Cardiac fibroblast (primary cell): Measurements from ENCODE around the gene PTCRA.
"Not testable (repeated sequence)": the region's sequence is repeated elsewhere in the genome, so short reads cannot be mapped to it uniquely, and the experiment has no call there.

Experiments used
- DNase-seq, 2 donors: peaks; one replicate each; pipeline versions ENCODE4 v3.0.0 to v3.0.0-alpha.2; 2010; ENCODE audit warnings: low read depth in 2 of 2
- H3K4me3 ChIP-seq, 2 donors: replicated peaks in 1 of 2; 1 replicate in 1 of 2; 2 replicates in 1 of 2; pipeline ENCODE4 v1.5.1; 2011; ENCODE audit warnings: low read depth in 2 of 2, low read length in 2 of 2, mild to moderate bottlenecking in 2 of 2, moderate library complexity in 1 of 2
- CTCF ChIP-seq: IDR thresholded peaks from one replicate; pipeline ENCODE4 v1.5.1; 2011; ENCODE audit warnings: low read depth, mild to moderate bottlenecking, low read length, inconsistent platforms

Gene PTCRA

GRCh38 chr6:42898891-42899361 is 16.9 kb upstream of the PTCRA start:
- peak; percentile 58 for TF ChIP-seq CTCF
- H3K4me3 ChIP-seq = no peak overlapping the region
- peak; percentile 80 to 83 for DNase-seq

- peak in 1 of 2 donors; percentile 22 for DNase-seq
- no peak for TF ChIP-seq CTCF
- H3K4me3 ChIP-seq = no peak overlapping the region
Measured at GRCh38 chr6:42899871-42900270, 16.0 kb upstream of the PTCRA start.

GRCh38 chr6:42901538-42901957 is 14.3 kb upstream of the PTCRA start:
- peak; percentile 88 to 90 for DNase-seq
- no peak overlapping the region for H3K4me3 ChIP-seq
- peak; percentile 77 for TF ChIP-seq CTCF

GRCh38 chr6:42902429-42903263 is 13.2 kb upstream of the PTCRA start:
- not testable (repeated sequence) for DNase-seq, H3K4me3 ChIP-seq

GRCh38 chr6:42904467-42904866 is 11.4 kb upstream of the PTCRA start:
- no peak overlapping the region for H3K4me3 ChIP-seq
- no peak for TF ChIP-seq CTCF
- DNase-seq = no peak

- peak; percentile 20 to 67 for DNase-seq
- H3K4me3 ChIP-seq = no peak overlapping the region
- TF ChIP-seq CTCF = no peak
Measured at GRCh38 chr6:42907336-42907735, 8.5 kb upstream of the PTCRA start.

- DNase-seq = no peak
- no peak for TF ChIP-seq CTCF
- no peak overlapping the region for H3K4me3 ChIP-seq
Measured at GRCh38 chr6:42909835-42910234, 6.0 kb upstream of the PTCRA start.
